Spleen (tissue), 11 donors: ENCODE results near the gene KIF16B. TPM values are rescaled to one million over a fixed set of nuclear protein-coding genes. Genes with fewer than 3 reads are reported as not detected.

Experiments
- DNase-seq: peaks from one replicate; pipeline ENCODE4 v3.0.0-alpha.2; 2020
- H3K27ac ChIP-seq, 8 donors: fragments of 200-600 bp; sonication (generic) in 7 of 8; 1 replicate in 4 of 8; 2 replicates in 4 of 8; pipeline versions ENCODE4 v1.5.0 to v1.8.0; 2016 to 2021; ENCODE audit warnings: inconsistent platforms in 4 of 8, mild to moderate bottlenecking in 4 of 8, moderate library complexity in 1 of 8
- H3K27me3 ChIP-seq, 7 donors: fragments of 200-600 bp; sonication (generic) in 6 of 7; replicated peaks in 1 of 7; 1 replicate in 4 of 7; 2 replicates in 3 of 7; pipeline versions ENCODE4 v1.5.0 to v1.8.0; 2016 to 2021; ENCODE audit warnings: inconsistent platforms in 3 of 7, mild to moderate bottlenecking in 1 of 7
- H3K36me3 ChIP-seq, 6 donors: fragments of 200-600 bp; sonication (generic) in 5 of 6; 1 replicate in 4 of 6; 2 replicates in 2 of 6; pipeline versions ENCODE4 v1.5.0 to v1.8.0; 2016 to 2021; ENCODE audit warnings: inconsistent platforms in 2 of 6
- H3K4me1 ChIP-seq, 6 donors: fragments of 200-600 bp; sonication (generic) in 5 of 6; 1 replicate in 3 of 6; 2 replicates in 3 of 6; pipeline versions ENCODE4 v1.5.0 to v1.8.0; 2016 to 2021; ENCODE audit warnings: inconsistent platforms in 3 of 6
- H3K4me3 ChIP-seq, 8 donors: fragments of 200-600 bp; sonication (generic) in 7 of 8; 1 replicate in 4 of 8; 2 replicates in 4 of 8; pipeline versions ENCODE4 v1.5.0 to v1.8.0; 2016 to 2021; ENCODE audit warnings: inconsistent platforms in 4 of 8, mild to moderate bottlenecking in 4 of 8, moderate library complexity in 2 of 8
- H3K9me3 ChIP-seq, 8 donors: fragments of 200-600 bp; sonication (generic) in 7 of 8; 1 replicate in 4 of 8; 2 replicates in 4 of 8; pipeline versions ENCODE4 v1.5.0 to v1.8.0; 2016 to 2021; ENCODE audit warnings: inconsistent platforms in 4 of 8
- POLR2A ChIP-seq, 3 donors: fragments of 450-650 bp; IDR thresholded peaks; one replicate each; pipeline ENCODE4 v1.5.1; 2017; ENCODE audit warnings: antibody characterized with exemption in 3 of 3, mild to moderate bottlenecking in 1 of 3
- POLR2AphosphoS5 ChIP-seq, 3 donors: sonication (generic); formaldehyde crosslinking; IDR thresholded peaks; one replicate each; pipeline ENCODE4 v1.5.1; 2017; ENCODE audit warnings: antibody characterized with exemption in 3 of 3
- WGBS, 5 donors: extraction: QIAGEN DNeasy Blood & Tissue Kit in 3 of 5; methylation state at CpG; one replicate each; pipeline versions ENCODE4 v1.1.5 to v1.1.7; 2013 to 2018; 5-methylcytosine and 5-hydroxymethylcytosine counted together
- intact Hi-C: fragments of 100-400 bp; cut with DNase I; formaldehyde crosslinking; loops from one replicate; pipeline ENCODE4 v1.15.0; 2023; ENCODE audit warnings: low total_unique reads
- polyA plus RNA-seq, 3 donors: library from polyadenylated mRNA; stranded (reverse); fragments of 200-250 nt; gene quantifications; one replicate each; pipeline ENCODE4 v1.2.1, GENCODE V29; 2013
- total RNA-seq, 7 donors: library from RNA; depleted of rRNA in 3 of 7; stranded (reverse); fragments of >200 nt in 3 of 7; fragmentation: NEBNext Ultra II Directional in 4 of 7; extraction: Animal tissue kit (Norgen Biotek cat#: 25700) in 4 of 7; gene quantifications; one replicate each; pipeline versions ENCODE4 v1.1.0 to v1.2.1, GENCODE V29; 2016 to 2021
- TF ChIP-seq, protein P1 (sequence below), 11 experiments: fragments of 200-600 bp in 7 of 11; fragments of 450-650 bp in 4 of 11; sonication (generic) in 4 of 11; IDR thresholded peaks in 8 of 11; conservative IDR thresholded peaks in 3 of 11; 1 replicate in 7 of 11; 2 replicates in 4 of 11; pipeline versions ENCODE4 v1.4.0 to v1.8.0; 2016 to 2021; ENCODE audit warnings: antibody characterized with exemption in 11 of 11, inconsistent platforms in 4 of 11, mild to moderate bottlenecking in 1 of 11
- donor health status: healthy with polysubstance abuse.
- donor health status: DM: no; HTN: no; CAD: no; lungs with moderate emphysema.
- donor health status: DM: no; HTN: no; CAD: no.
- donor health status: Bipolar disorder and iron deficiency.
- donor health status: healthy.
- donor health status: DM: no; HTN: no; CAD: no.
- donor health status: DM: yes; HTN: yes; CAD: no.

Gene KIF16B
- total and polyA plus RNA-seq, 10 donors = 3.0 to 30.1 (median 21.2) TPM

DNA sequence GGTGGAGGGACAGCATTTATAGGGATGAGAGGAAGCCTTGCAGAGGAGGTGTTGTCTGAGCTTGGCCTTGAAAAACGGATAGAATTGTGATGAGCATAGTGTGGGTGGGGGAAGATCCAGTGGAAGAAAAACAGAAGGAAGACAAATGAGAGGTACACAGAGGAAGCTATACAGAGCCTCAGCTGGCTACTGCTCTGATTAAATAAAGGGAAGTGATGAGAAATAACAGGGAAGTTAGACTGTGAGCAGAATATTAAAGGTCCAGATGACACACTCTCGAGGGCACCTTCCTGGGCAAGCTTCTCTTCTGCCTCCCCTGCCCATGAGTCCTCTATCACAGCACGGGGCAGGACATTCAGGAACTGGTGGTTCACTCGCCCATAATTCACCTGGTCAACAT, 182.3 kb downstream of the KIF16B start:
- intact Hi-C loops = no loop called here
- TF ChIP-seq, protein P1, sequence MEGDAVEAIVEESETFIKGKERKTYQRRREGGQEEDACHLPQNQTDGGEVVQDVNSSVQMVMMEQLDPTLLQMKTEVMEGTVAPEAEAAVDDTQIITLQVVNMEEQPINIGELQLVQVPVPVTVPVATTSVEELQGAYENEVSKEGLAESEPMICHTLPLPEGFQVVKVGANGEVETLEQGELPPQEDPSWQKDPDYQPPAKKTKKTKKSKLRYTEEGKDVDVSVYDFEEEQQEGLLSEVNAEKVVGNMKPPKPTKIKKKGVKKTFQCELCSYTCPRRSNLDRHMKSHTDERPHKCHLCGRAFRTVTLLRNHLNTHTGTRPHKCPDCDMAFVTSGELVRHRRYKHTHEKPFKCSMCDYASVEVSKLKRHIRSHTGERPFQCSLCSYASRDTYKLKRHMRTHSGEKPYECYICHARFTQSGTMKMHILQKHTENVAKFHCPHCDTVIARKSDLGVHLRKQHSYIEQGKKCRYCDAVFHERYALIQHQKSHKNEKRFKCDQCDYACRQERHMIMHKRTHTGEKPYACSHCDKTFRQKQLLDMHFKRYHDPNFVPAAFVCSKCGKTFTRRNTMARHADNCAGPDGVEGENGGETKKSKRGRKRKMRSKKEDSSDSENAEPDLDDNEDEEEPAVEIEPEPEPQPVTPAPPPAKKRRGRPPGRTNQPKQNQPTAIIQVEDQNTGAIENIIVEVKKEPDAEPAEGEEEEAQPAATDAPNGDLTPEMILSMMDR (IDR thresholded peaks at IDR 0.05 in 8 of 11, conservative IDR thresholded peaks at IDR 0.05 in 3 of 11) = no peak
- TF ChIP-seq POLR2AphosphoS5 (IDR thresholded peaks at IDR 0.05) (no peak), POLR2A (IDR thresholded peaks at IDR 0.05) (no peak)
- H3K27ac ChIP-seq = peak overlapping the region in 4 of 8 donors; percentile 40 to 63 (median 50)
- H3K27me3 ChIP-seq = no peaks in the 10 kb centered on the region
- no peak for DNase-seq
- peaks cover 0 to 9% (median 0%) of the 10 kb centered on the region in 6 donors for H3K36me3 ChIP-seq
- H3K9me3 ChIP-seq = no peaks in the 10 kb centered on the region
- no peak overlapping the region for H3K4me3 ChIP-seq
- peaks cover 0 to 25% (median 17%) of the 10 kb centered on the region in 6 donors for H3K4me1 ChIP-seq
- WGBS, 5 donors = 39 to 52% (median 50%) methylated on average over 4 of the region's 4 CpGs

DNA sequence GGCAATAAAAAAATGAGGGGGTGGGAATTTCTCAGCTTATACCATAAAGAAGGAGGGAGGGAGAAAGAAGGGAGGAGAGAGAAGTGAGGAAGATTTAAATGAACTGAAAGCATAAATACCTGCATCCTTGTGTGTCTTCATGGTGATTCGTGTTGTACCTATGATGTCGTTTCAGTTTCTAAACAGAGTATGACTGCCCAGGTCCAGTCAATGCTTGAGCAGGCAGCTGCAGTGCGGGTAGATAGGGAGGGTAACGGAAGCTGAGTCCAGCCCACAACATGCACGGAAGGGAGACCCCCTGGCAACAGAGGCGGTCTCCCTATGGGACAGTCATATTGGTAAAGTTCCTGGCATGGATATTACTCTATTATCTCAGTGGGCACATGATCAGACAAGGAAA, 184.5 kb downstream of the KIF16B start:
- Histone ChIP-seq H3K9me3 (no peaks in the 10 kb centered on the region), H3K4me3 (no peak overlapping the region), H3K27ac (no peak overlapping the region), H3K36me3 (peaks cover 0 to 25% (median 0%) of the 10 kb centered on the region in 6 donors), H3K27me3 (no peaks in the 10 kb centered on the region), H3K4me1 (peaks cover 0 to 25% (median 17%) of the 10 kb centered on the region in 6 donors)
- TF ChIP-seq, protein P1 (IDR thresholded peaks at IDR 0.05 in 8 of 11, conservative IDR thresholded peaks at IDR 0.05 in 3 of 11) = no peak
- no peak for TF ChIP-seq POLR2AphosphoS5 (IDR thresholded peaks at IDR 0.05)
- TF ChIP-seq POLR2A (IDR thresholded peaks at IDR 0.05) = no peak
- intact Hi-C loops = no loop called here
- 86 to 92% (median 89%) methylated on average over 6 of the region's 6 CpGs for WGBS, 5 donors
- DNase-seq = no peak

DNA sequence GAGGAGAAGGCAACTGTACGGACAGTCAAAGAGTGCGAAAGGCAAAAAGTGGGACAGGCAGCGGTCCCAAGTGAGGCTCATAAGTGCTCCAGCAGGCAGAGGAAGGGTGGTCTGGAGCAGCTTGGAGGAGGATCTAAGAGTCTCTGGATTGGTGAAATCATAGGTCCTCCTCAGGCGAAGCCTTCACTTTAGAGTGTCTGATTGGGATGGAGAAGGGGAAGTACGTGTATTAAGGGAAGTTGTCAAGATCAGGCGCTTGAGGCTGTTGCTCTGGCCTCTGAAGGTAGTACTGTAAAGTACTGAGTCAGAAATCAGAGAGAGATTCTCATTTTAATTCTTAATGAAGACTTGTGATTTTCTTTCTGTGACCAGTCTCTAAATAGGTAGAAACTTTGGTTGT, 185.6 kb downstream of the KIF16B start:
- Histone ChIP-seq H3K27me3 (no peaks in the 10 kb centered on the region), H3K36me3 (peaks cover 0 to 27% (median 0%) of the 10 kb centered on the region in 6 donors), H3K4me1 (peaks cover 0 to 23% (median 16%) of the 10 kb centered on the region in 6 donors), H3K27ac (no peak overlapping the region), H3K4me3 (no peak overlapping the region), H3K9me3 (no peaks in the 10 kb centered on the region)
- no peak for TF ChIP-seq POLR2AphosphoS5 (IDR thresholded peaks at IDR 0.05)
- no peak for TF ChIP-seq POLR2A (IDR thresholded peaks at IDR 0.05)
- TF ChIP-seq, protein P1 (IDR thresholded peaks at IDR 0.05 in 8 of 11, conservative IDR thresholded peaks at IDR 0.05 in 3 of 11) = no peak
- intact Hi-C loops = no loop called here
- DNase-seq = no peak
- 71 to 82% (median 81%) methylated on average over 6 of the region's 6 CpGs for WGBS, 5 donors

DNA sequence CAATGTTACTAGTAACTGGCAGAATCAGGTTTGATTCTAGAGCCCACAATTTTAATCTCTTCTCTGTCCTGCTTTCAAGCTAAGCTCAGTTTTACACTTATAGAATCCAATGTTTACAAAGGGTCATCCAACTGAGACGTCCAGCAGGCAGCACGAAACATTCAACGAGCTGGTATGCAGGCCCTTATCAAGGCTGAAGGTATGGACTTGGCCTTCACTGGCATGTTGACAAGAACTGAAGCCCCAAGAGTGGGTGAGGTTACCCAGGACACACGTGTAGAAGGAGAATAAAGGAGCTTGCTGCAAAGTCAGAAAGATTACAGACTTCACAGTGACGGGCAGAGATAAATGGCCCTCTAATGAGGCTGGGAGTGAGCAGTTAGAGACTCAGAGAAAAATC, 187.4 kb downstream of the KIF16B start:
- H3K27me3 ChIP-seq = no peaks in the 10 kb centered on the region
- WGBS, 5 donors = 83 to 93% (median 86%) methylated on average over 5 of the region's 5 CpGs
- no peak overlapping the region for H3K4me3 ChIP-seq
- H3K9me3 ChIP-seq = no peaks in the 10 kb centered on the region
- H3K36me3 ChIP-seq = peaks cover 0 to 20% (median 0%) of the 10 kb centered on the region in 6 donors
- TF ChIP-seq POLR2AphosphoS5 (IDR thresholded peaks at IDR 0.05) = no peak
- no peak for TF ChIP-seq POLR2A (IDR thresholded peaks at IDR 0.05)
- TF ChIP-seq, protein P1 (IDR thresholded peaks at IDR 0.05 in 8 of 11, conservative IDR thresholded peaks at IDR 0.05 in 3 of 11) = no peak
- no peak for DNase-seq
- H3K27ac ChIP-seq = no peak overlapping the region
- intact Hi-C loops = no loop called here
- peaks cover 0 to 5% (median 4%) of the 10 kb centered on the region in 6 donors for H3K4me1 ChIP-seq
